RWPE2 (cell line): ENCODE data around the gene SRSF5.
A peak's percentile ranks its signal among the peaks of the same experiment; 100 is the strongest.

Experiments used
- ATAC-seq: fragments of 200-7000 bp; cut with Tn5 transposase; 3 replicates; pipeline ENCODE4 v1.9.1; 2021; ENCODE audit warnings: low read depth
- DNase-seq: peaks from one replicate; pipeline ENCODE4 v3.0.0-alpha.2; 2020; ENCODE audit warnings: low spot score
- H3K27ac ChIP-seq: fragments of 450-650 bp; 2 replicates; pipeline ENCODE4 v1.5.1; 2017; ENCODE audit warnings: mild to moderate bottlenecking; ENCODE audit not compliant: poor library complexity, severe bottlenecking
- H3K27me3 ChIP-seq: fragments of 250-450 bp; sonication (Bioruptor Pico); 2 replicates; pipeline ENCODE4 v1.5.1; 2021; ENCODE audit warnings: mild to moderate bottlenecking, moderate library complexity; ENCODE audit not compliant: insufficient read depth, poor library complexity, severe bottlenecking
- H3K36me3 ChIP-seq: fragments of 250-450 bp; sonication (Bioruptor Pico); 2 replicates; pipeline ENCODE4 v1.5.1; 2020; ENCODE audit warnings: low read depth, mild to moderate bottlenecking, moderate library complexity
- H3K4me1 ChIP-seq: fragments of 250-450 bp; sonication (Bioruptor Pico); 2 replicates; pipeline ENCODE4 v1.5.1; 2021; ENCODE audit warnings: mild to moderate bottlenecking, moderate library complexity; ENCODE audit not compliant: insufficient read depth, poor library complexity, severe bottlenecking
- H3K4me3 ChIP-seq: fragments of 250-450 bp; sonication (Bioruptor Pico); 2 replicates; pipeline ENCODE4 v1.5.1; 2021; ENCODE audit warnings: mild to moderate bottlenecking, moderate library complexity; ENCODE audit not compliant: severe bottlenecking
- H3K9me3 ChIP-seq: fragments of 250-450 bp; sonication (Bioruptor Pico); 2 replicates; pipeline ENCODE4 v1.5.1; 2021; ENCODE audit warnings: mild to moderate bottlenecking, moderate library complexity; ENCODE audit not compliant: severe bottlenecking
- TF ChIP-seq, protein P1 (sequence below): fragments of 450-650 bp; IDR thresholded peaks from one replicate; pipeline ENCODE4 v1.5.1; 2017; ENCODE audit warnings: mild to moderate bottlenecking, moderate library complexity; ENCODE audit not compliant: poor library complexity, severe bottlenecking

The SRSF5 gene

DNA sequence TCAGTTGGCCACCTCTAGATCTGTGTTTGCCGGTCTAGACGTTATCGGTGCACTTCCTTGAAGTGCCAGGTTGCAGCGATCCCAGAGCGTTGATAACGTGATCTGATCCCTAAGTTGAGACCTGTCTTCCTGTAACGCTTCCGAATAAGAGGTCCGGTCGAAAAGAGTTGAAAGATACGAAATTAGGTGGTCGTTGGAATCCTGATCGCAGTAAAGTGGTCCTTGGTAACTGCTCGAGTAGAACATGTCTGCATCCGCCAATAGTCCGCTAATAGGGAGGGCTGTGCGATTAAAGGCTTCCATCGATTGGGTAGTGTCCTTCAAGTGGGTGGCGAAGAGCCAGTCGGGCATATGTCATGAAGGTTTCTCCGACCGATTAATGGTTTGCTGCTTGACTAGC lies 2.7 kb downstream of the SRSF5 start:
- H3K27me3 ChIP-seq, result no peaks in the 10 kb centered on the region
- no peak overlapping the region for H3K27ac ChIP-seq
- DNase-seq (no peak), ATAC-seq (no peak)
- TF ChIP-seq, protein P1, sequence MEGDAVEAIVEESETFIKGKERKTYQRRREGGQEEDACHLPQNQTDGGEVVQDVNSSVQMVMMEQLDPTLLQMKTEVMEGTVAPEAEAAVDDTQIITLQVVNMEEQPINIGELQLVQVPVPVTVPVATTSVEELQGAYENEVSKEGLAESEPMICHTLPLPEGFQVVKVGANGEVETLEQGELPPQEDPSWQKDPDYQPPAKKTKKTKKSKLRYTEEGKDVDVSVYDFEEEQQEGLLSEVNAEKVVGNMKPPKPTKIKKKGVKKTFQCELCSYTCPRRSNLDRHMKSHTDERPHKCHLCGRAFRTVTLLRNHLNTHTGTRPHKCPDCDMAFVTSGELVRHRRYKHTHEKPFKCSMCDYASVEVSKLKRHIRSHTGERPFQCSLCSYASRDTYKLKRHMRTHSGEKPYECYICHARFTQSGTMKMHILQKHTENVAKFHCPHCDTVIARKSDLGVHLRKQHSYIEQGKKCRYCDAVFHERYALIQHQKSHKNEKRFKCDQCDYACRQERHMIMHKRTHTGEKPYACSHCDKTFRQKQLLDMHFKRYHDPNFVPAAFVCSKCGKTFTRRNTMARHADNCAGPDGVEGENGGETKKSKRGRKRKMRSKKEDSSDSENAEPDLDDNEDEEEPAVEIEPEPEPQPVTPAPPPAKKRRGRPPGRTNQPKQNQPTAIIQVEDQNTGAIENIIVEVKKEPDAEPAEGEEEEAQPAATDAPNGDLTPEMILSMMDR, result no peak
- peaks cover 76% of the 10 kb centered on the region for H3K36me3 ChIP-seq
- H3K9me3 ChIP-seq, result no peaks in the 10 kb centered on the region
- peaks cover 12% of the 10 kb centered on the region for H3K4me1 ChIP-seq
- H3K4me3 ChIP-seq, result no peak overlapping the region

DNA sequence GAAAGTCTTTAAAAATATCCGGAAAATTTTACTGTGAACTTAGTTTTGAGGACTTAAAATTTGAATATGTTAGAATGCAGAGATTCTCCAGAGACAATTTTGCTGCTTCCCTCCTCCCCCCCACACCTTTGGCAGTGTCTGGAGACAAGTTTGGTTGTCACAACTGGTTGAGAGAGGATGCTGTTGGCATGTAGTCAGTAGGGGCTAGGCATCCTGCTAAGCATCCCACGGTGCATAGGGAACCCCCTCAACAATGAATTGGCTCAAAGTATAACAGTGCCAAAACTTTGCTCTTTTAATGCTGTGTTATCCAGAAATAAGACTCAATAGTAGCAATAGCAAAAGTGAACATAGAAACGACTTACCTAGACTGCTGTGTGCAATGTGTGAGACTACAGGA lies 3.6 kb downstream of the SRSF5 start:
- Histone ChIP-seq H3K27me3 (no peaks in the 10 kb centered on the region), H3K36me3 (peaks cover 85% of the 10 kb centered on the region), H3K4me3 (no peak overlapping the region), H3K27ac (no peak overlapping the region), H3K9me3 (no peaks in the 10 kb centered on the region), H3K4me1 (peaks cover 12% of the 10 kb centered on the region)
- TF ChIP-seq, protein P1, result no peak
- ATAC-seq (no peak), DNase-seq (no peak)

DNA sequence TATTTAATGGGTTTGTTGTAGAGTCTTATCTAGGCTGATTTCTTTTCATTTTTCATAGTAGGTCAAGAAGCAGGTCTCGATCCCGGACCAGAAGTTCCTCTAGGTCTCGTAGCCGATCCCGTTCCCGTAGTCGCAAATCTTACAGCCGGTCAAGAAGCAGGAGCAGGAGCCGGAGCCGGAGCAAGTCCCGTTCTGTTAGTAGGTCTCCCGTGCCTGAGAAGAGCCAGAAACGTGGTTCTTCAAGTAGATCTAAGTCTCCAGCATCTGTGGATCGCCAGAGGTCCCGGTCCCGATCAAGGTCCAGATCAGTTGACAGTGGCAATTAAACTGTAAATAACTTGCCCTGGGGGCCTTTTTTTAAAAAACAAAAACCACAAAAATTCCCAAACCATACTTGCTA lies 4.2 kb downstream of the SRSF5 start:
- DNase-seq, result no peak
- Histone ChIP-seq H3K27ac (no peak overlapping the region), H3K9me3 (no peaks in the 10 kb centered on the region), H3K27me3 (no peaks in the 10 kb centered on the region), H3K4me1 (peaks cover 12% of the 10 kb centered on the region), H3K4me3 (no peak overlapping the region), H3K36me3 (peaks cover 91% of the 10 kb centered on the region)
- ATAC-seq, result no peak
- TF ChIP-seq, protein P1, result no peak

DNA sequence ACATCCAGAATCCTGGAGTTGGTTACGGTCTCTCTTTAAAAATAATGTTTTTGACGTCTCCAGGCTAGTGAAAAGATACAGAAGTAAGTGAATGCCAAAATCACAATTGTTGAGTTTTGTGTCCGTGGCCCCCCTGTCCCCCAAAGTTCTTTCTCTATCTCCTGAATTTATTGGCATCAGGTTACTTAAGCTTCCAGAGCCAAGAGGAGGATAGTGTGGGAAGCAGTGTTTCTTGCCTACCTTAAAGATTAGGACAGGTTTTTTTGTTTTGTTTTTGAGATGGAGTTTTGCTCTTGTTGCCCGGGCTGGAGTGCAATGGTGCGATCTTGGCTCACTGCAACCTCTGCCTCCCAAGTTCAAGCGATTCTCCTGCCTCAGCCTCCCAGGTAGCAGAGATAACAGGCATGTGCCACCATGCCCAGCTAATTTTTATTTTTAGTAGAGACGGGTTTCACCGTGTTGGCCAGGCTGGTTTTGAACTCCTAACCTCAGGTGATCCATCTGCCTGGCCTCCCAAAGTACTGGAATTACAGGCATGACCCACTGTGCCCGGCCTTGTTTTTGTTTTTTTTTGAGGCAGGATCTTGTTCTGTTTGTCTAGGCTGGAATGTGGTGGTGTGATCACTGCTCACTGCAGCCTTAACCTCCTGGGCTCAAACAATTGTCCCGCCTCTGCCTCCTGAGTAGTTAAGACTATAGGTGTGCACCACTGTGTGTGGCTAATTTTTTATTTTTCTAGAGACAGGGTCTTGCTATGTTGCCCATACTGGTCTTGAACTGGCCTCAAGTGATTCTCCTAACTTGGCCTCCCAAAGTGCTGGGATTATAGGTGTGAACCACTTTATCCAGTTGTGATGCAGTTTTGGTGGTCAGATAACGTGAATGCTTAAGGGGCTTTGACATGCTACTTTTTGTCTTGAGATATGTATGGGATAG lies 5.4 kb downstream of the SRSF5 start:
- H3K36me3 ChIP-seq, result peaks cover 98% of the 10 kb centered on the region
- H3K9me3 ChIP-seq, result no peaks in the 10 kb centered on the region
- TF ChIP-seq, protein P1, result no peak
- no peaks in the 10 kb centered on the region for H3K27me3 ChIP-seq
- H3K4me1 ChIP-seq, result peaks cover 12% of the 10 kb centered on the region
- DNase-seq, result no peak
- peak; percentile 8; the same call in 1 of the 3 replicates for ATAC-seq
- no peak overlapping the region for H3K4me3 ChIP-seq
- no peak overlapping the region for H3K27ac ChIP-seq
